ENCODE measurements around the gene SACS. TPM values are rescaled to one million over a fixed set of nuclear protein-coding genes. Genes with fewer than 3 reads are reported as not detected.

The SACS gene
- total and polyA plus RNA-seq, 9 donors: 3.2 to 16.9 (median 13.0) TPM

GRCh38 chr13:23348262-23349127, 85.0 kb downstream of the SACS start:
- Histone ChIP-seq H3K36me3 (no peaks in the 10 kb centered on the region), H3K27ac (no peak overlapping the region), H3K27me3 (no peaks in the 10 kb centered on the region), H3K4me3 (no peak overlapping the region), H3K4me1 (ENCODE audit: insufficient read depth) (peaks cover 12% of the 10 kb centered on the region), H3K9me3 (no peaks in the 10 kb centered on the region)
- intact Hi-C loops (cut with DNase I): no loop called here
- 24 to 55% (median 32%) methylated on average over 4 of the region's 4 CpGs for WGBS, 3 donors
- TF ChIP-seq POLR2A (IDR thresholded peaks at IDR 0.05): no peak
- TF ChIP-seq, protein P1, sequence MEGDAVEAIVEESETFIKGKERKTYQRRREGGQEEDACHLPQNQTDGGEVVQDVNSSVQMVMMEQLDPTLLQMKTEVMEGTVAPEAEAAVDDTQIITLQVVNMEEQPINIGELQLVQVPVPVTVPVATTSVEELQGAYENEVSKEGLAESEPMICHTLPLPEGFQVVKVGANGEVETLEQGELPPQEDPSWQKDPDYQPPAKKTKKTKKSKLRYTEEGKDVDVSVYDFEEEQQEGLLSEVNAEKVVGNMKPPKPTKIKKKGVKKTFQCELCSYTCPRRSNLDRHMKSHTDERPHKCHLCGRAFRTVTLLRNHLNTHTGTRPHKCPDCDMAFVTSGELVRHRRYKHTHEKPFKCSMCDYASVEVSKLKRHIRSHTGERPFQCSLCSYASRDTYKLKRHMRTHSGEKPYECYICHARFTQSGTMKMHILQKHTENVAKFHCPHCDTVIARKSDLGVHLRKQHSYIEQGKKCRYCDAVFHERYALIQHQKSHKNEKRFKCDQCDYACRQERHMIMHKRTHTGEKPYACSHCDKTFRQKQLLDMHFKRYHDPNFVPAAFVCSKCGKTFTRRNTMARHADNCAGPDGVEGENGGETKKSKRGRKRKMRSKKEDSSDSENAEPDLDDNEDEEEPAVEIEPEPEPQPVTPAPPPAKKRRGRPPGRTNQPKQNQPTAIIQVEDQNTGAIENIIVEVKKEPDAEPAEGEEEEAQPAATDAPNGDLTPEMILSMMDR (IDR thresholded peaks at IDR 0.05): no peak
- TF ChIP-seq EP300 (IDR thresholded peaks at IDR 0.05): no peak
- peak in 2 of 5 donors; percentile 11 to 31 for DNase-seq

DNA sequence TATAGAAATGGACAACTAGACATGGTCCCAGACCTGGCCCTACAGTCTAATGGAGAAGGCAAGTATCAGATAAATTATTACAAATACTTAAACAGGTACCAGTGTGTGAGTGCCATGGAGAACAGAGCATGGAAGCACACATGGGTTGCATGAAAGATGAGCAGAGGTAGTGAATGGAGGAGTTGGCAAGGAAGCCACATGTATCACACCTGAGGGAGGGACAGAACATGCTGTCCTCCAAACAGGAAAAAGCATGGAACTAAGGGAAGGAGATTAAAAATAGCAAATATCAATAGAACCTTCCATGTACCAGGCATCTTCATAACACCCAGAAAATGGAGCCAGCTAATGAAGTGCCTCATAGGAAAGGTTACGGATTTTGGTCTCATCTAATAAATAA, 85.9 kb downstream of the SACS start:
- Histone ChIP-seq H3K27ac (no peak overlapping the region), H3K36me3 (no peaks in the 10 kb centered on the region), H3K9me3 (no peaks in the 10 kb centered on the region), H3K4me1 (ENCODE audit: insufficient read depth) (peaks cover 12% of the 10 kb centered on the region), H3K4me3 (no peak overlapping the region), H3K27me3 (no peaks in the 10 kb centered on the region)
- WGBS, 3 donors: 91 to 94% (median 93%) methylated on average over 1 of the region's 1 CpG
- DNase-seq: no peak
- intact Hi-C loops (cut with DNase I): no loop called here
- TF ChIP-seq, protein P1 (IDR thresholded peaks at IDR 0.05): no peak
- no peak for TF ChIP-seq EP300 (IDR thresholded peaks at IDR 0.05)
- TF ChIP-seq POLR2A (IDR thresholded peaks at IDR 0.05): no peak

- H3K9me3 ChIP-seq: no peaks in the 10 kb centered on the region
- intact Hi-C loops (cut with DNase I): no loop called here
- WGBS, 3 donors: 33 to 57% (median 45%) methylated on average over 4 of the region's 4 CpGs
- no peak overlapping the region for H3K4me3 ChIP-seq
- peak overlapping the region in 1 of 2 donors; percentile 17 for H3K27ac ChIP-seq
- H3K27me3 ChIP-seq: no peaks in the 10 kb centered on the region
- DNase-seq: no peak
- TF ChIP-seq, protein P1 (IDR thresholded peaks at IDR 0.05): no peak
- TF ChIP-seq POLR2A (IDR thresholded peaks at IDR 0.05) (no peak), EP300 (IDR thresholded peaks at IDR 0.05) (no peak)
- H3K4me1 ChIP-seq (ENCODE audit: insufficient read depth): peaks cover 12% of the 10 kb centered on the region
- no peaks in the 10 kb centered on the region for H3K36me3 ChIP-seq
These were observed 88.4 kb downstream of the SACS start for GRCh38 chr13:23344931-23345595.

DNA sequence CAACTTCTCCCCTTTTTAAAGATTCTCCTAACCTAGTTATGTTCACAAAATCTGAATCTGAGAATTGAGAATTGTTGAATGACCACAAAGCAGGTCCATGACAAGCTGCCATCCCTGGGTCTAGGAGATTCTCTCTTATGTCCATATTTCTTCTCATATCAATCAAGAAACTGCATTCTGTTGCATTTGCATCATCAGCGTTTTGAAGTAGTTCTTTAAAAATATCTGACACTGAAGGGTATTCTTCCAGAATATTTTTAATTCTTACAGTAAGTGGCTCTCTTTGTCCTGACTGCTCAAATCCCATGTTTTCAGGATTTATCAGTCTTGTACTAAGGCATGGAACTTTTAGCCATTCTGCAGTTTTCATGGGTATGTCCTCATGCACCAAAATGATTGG, 94.3 kb downstream of the SACS start:
- TF ChIP-seq, protein P1 (IDR thresholded peaks at IDR 0.05): no peak
- TF ChIP-seq EP300 (IDR thresholded peaks at IDR 0.05): no peak
- TF ChIP-seq POLR2A (IDR thresholded peaks at IDR 0.05): no peak
- H3K27me3 ChIP-seq: no peaks in the 10 kb centered on the region
- no peak for DNase-seq
- no peaks in the 10 kb centered on the region for H3K36me3 ChIP-seq
- H3K4me3 ChIP-seq: no peak overlapping the region
- WGBS, 3 donors: 95 to 100% (median 98%) methylated on average over 1 of the region's 1 CpG
- no peak overlapping the region for H3K27ac ChIP-seq
- H3K9me3 ChIP-seq: no peaks in the 10 kb centered on the region
- intact Hi-C loops (cut with DNase I): no loop called here
- H3K4me1 ChIP-seq (ENCODE audit: insufficient read depth): no peaks in the 10 kb centered on the region
